Measurements from ENCODE around the gene MTSS2. TPM values are rescaled to one million over a fixed set of nuclear protein-coding genes. Genes with fewer than 3 reads are reported as not detected.
"Not testable (repeated sequence)": the region's sequence is repeated elsewhere in the genome, so short reads cannot be mapped to it uniquely, and the experiment has no call there.

The MTSS2 gene
- total RNA-seq, 2 donors from 2014 or later, result 0.82 to 1.8 TPM

DNA sequence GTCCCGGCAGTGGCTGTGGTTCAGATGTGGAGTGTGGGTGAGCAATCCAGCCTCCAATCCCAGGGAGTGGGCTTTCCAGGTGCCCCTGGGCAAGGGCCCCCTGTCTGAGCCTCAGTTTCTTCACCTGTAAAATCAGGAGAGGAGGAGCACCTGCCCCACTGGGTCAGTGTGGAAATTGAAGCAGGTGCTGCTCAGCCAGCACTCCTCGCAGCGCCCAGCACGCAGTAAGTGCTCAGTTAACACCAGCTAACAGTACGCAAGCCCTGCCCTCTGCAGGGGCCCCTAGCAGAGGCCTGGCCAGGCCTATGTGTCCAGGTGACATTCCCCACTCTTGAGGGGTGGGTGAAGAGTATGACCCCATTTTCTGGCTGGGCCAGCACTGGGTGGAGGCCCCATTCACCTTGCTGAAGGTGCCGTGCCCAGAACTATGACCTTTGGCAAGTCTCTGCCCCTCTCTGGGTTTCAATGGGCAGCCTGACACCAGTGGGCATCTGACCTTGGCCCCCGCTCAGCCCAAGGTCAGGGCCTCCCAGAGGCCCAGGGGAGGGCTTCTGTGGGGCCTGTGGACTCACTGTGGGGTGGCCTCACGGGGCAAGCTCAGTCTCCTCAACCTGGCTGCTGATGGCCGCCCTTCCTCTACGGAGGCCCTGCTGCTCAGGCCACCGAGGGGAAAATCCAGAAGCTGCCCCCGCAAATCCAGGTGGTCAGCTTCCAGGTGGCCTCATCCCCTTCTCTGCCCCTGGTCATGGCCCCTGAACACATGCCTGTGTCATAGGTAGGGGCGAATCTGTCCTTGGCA, 2.5 kb downstream of the MTSS2 start:
- H3K36me3 Mint-ChIP-seq, result no peaks in the 10 kb centered on the region
- no peak for DNase-seq (ENCODE audit: low spot score in 2 of 2)
- H3K27ac Mint-ChIP-seq, result no peak overlapping the region
- no peak for ATAC-seq
- H3K9me3 Mint-ChIP-seq, result no peaks in the 10 kb centered on the region

DNA sequence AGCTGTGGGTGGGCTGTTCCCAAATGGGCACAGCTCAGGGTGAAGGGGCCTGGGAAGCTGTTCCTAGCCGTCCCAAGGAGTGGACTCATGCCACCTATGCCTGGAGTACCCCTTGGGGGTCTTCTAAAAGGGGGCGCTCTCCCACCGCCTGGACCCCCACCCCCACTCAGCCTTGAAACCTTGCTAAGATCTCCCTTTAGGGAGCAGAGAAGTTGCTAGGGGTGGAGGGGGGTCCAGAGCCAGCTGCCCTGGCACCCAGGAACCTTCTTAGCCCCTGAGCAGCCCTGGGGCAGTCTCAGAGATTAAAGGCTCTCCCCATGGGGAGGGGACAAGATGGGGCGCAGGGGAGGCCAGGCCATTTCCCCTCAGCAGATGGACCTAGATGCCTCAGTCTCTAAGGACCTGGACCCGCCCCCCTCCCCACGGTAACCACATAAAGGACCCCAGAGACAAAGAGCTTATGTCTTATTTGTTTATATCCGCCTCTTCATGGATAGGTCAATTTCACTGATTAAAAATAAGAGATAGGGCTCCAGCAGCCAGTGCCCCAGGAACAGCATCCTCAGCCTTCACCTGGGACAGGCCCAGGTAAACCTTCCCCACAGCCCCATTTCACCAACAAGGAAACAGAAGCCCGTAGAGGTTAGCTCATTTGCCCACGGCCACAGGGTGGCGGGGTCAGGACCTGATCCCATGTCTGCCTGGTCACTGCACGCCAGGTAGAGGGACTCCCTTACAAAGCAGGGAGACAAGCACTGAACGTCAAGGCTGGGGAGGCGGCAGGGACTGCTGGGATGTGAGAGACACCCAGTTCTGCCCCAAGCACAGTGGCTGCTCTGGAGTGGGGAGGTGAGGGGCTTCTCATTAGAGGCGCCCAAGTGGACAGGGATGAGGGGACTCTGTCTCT, 3.4 kb downstream of the MTSS2 start:
- ATAC-seq, result no peak
- H3K27ac Mint-ChIP-seq, result no peak overlapping the region

DNA sequence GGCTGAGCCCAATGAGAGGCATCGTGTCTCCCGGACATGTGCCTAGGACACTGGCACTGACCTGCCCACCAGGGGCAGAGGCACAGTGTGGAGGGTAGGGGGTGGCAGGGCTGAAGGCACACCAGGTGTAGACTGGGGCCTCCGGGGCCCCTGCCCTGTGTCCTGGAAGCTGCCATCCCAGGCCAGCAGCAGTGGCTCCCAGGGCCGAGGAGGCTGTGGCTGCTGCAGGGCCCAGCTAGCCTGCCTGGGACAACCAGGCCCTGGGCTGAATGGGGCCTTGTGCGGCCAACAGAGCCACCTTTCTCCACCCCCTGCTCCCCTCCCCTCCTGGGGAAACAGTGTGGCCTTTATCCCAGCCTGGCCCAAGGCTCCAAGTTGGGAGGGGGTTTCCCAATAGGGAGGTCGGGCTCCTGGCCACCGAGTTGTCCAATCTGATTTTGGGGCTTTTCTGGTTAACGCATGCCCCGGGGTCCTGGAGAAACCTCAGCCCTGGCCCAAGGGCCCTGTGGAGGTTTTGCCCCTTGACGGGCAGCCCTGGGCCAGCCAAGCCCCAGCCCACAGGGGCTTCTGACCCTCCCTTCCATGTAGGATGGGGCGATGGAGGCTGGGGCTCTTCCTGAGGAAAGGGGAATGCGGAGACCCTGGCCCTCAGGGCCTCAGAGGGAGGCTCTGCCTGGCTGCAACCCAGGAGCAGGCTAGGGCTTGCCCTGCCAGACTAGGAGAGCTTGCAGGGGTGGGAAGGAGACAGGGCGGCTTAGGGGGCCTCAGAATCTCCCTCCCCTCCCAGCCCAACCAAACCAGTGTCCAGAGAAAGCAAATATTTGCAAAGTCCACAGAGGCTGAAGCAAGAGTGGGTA, 4.2 kb downstream of the MTSS2 start:
- no peaks in the 10 kb centered on the region for H3K9me3 Mint-ChIP-seq
- no peak for DNase-seq (ENCODE audit: low spot score in 2 of 2)
- H3K27ac Mint-ChIP-seq, result no peak overlapping the region
- H3K36me3 Mint-ChIP-seq, result no peaks in the 10 kb centered on the region
- no peak for ATAC-seq

More for the DNA sequence above, 3.4 kb downstream of the MTSS2 start:
- DNase-seq (ENCODE audit: low spot score in 2 of 2), result no peak
- Mint-ChIP-seq H3K36me3 (no peaks in the 10 kb centered on the region), H3K9me3 (no peaks in the 10 kb centered on the region)

DNA sequence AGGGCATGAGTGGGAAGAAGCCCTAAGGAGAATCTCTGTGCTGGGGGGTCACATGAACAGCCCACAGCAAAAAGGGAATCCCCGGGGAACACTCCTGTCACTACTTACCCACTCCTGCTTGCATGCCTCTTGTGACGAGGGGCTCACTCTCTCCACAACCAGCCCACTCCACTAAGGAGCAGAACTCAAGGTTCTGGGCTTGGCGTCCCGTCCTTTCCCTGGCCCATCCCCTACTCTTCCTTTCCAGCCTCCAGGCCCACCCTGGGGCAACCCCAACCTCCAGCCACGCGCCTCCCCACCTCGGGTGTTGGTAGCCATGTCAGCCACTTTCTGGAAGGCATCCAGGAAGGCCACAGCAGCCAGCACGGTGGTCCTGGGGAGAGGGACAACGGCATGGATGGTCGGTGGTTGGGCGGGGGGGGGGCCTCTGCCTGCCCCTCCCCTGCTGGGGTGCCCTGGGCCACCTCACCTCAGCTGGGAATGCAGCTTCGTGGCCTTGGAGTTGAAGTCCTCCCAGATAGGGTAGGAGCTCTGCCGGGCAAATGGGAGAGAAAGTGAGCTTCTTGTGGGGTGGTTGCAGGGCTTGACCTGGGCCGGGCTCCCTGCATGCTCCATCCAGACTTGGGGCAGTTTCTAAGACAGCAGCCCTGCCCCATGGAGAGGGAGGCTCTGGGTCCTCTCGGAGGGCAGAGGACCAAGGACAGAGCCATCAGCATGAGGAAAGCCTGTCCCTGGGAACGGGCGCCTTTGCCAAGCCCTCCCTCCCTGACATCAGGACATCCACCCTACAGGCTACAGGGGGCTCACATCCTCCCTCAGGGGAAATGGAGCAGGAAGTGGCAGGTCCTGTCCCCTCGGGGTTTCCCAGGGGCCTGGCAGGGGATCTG, 5.1 kb downstream of the MTSS2 start:
- Mint-ChIP-seq H3K27ac (peak overlapping the region in 1 of 2 donors; percentile 34), H3K36me3 (no peaks in the 10 kb centered on the region), H3K9me3 (no peaks in the 10 kb centered on the region)
- DNase-seq (ENCODE audit: low spot score in 2 of 2) (no peak), ATAC-seq (no peak)

DNA sequence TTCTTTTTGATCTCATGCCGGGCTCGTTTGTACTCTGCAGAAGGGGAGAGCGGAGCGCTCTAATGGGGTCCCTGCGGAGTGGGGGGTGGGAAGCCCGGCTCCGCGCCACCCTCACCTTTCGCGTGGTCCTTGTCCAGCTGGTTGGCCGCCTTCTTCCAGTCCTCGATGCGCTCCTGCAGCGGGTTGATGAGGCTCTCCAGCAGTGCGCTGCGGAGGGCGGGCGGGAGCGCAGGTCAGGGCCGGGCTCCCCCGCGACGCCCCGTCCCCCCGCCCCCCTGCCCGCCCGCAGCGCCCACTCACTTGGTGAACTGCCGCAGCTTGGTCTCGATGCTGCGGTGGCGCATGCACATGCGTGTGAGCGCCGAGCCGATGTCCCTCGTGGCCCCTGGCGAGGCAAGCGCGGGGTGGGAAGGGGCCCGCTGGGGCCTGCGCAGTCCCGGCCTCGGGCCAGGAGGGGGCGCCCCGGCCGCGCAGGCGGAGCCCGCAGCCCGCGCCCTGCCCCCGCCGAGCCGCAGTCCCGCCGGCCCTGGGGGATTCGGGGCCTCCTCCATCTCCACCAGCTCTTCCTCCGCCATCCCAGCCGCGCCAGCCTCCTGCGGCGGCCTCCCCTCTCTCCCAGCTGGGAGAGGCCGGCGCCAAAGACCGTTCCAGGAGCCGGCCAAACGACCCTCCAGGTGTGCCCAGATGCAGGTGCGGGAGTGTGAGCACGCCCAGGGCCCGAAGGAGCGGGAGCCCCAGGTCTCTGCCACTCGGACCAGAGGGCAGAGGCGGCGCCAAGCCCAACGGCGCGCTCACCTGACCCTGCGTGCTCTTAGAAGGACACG, 6.0 kb downstream of the MTSS2 start:
- Mint-ChIP-seq H3K27ac (peak overlapping the region in 1 of 2 donors; percentile 34), H3K9me3 (no peaks in the 10 kb centered on the region), H3K36me3 (no peaks in the 10 kb centered on the region)
- DNase-seq (ENCODE audit: low spot score in 2 of 2), result peak in 1 of 2 donors; percentile 43
- peak in 1 of 2 donors; percentile 44 for ATAC-seq

DNA sequence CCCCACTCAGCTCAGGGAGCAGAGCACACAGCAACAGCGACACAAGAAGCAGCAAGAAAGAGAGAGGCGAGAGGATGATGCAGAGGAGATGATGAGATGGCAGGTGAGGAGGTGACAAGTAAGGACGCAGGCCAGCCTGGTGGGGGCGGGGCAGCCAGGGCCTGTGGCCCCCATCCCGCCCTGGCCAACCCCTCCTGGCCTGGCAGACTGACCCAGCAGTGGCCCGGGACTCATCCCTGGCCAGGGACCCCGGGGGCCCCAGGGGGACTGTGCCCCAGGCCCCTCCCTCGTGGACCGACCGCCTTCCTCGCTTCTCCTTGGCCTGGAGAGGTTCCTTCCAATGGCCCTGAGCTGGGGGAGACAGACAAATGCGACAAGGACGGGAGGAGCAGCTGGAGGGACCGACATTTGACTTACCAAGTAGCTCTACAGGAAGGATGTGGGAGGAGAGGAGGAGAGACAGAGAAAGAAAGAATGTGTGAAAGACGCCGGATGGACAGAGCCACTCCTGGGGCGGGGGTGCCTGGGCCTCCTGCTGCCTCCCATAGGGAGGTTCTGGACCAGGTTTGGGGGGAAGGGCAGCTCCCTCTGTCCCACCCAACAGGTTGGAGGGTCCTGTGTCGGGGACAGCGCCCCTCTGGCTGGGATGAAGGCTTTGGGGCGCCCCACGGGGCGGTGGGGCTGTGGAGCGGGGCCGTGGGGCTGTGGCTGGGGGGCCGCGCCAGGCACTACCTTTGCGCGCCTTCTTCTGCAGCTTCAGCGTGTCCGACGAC, 6.8 kb downstream of the MTSS2 start:
- Mint-ChIP-seq H3K36me3 (no peaks in the 10 kb centered on the region), H3K27ac (no peak overlapping the region), H3K9me3 (no peaks in the 10 kb centered on the region)
- DNase-seq (ENCODE audit: low spot score in 2 of 2) (no peak), ATAC-seq (no peak)

DNA sequence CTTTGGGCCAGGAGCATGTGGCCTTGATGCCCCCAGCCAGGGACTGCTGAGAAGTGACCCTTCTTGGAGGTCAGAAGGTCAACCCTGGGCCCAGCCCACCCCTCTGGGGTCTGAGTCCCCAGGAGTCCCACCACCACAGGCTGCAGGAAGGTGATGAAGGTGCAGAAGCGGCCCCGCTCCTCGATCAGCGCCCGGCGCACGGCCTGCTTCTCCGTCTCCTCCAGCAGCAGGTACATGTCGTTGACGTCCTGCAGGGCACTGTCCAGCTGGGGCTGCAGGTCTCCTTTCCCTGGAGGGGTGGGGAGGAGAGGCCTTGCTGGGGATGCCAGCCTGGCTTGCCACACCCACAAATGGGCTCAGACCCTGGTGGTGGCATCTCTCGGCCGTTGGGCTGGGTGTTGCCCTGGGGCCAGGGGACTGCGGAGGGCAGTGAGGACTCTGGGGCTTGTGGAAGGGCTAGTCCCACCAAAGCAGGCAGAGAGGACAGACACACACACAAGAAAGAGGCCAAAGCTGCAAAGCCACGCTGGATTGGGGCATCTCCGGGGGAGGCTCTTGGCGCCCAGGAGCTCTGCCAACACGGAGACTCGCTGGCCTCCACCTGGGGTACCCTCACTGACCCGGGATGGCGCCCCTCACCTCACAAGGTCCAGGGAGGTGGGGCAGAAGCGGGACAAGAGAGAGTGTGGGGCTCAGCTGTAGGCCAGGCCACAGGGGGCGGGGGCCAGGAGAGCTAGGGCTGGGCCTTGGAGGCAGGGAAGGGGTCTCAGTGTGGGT, 7.5 kb downstream of the MTSS2 start:
- no peak for ATAC-seq
- Mint-ChIP-seq H3K9me3 (no peaks in the 10 kb centered on the region), H3K36me3 (no peaks in the 10 kb centered on the region), H3K27ac (no peak overlapping the region)
- DNase-seq (ENCODE audit: low spot score in 2 of 2), result no peak

DNA sequence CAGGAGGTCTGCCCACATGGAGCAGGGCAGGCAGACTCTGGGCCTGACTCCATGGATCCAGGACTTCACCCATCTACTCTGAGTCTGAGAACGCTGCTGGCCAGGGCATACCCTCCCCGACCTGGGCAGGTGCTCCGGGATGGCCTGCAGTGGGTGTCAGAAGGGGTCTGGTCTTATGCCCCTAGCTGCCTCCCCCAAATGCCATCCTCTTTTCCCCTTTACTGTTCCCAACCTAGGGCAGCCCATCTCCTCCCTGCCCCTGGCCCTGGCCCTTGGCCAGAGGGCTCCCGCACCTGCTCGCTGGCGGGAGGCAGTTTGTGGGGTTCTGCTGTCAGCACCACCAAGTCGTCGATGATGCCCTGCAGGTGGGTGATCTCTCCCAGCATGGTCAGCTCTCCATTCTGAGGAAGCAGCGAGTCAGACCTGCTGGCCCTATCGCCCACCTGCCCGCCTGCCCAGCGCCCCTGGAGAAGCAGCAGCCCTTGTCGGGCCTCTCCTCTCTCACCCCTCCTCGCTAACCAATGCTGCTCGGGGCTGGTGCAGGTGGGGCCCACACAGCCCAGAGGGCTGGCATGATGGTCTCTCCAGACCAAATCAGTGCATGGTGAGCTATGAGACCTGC, 8.2 kb downstream of the MTSS2 start:
- Mint-ChIP-seq H3K36me3 (no peaks in the 10 kb centered on the region), H3K27ac (no peak overlapping the region), H3K9me3 (no peaks in the 10 kb centered on the region)
- DNase-seq (ENCODE audit: low spot score in 2 of 2), result no peak
- no peak for ATAC-seq

DNA sequence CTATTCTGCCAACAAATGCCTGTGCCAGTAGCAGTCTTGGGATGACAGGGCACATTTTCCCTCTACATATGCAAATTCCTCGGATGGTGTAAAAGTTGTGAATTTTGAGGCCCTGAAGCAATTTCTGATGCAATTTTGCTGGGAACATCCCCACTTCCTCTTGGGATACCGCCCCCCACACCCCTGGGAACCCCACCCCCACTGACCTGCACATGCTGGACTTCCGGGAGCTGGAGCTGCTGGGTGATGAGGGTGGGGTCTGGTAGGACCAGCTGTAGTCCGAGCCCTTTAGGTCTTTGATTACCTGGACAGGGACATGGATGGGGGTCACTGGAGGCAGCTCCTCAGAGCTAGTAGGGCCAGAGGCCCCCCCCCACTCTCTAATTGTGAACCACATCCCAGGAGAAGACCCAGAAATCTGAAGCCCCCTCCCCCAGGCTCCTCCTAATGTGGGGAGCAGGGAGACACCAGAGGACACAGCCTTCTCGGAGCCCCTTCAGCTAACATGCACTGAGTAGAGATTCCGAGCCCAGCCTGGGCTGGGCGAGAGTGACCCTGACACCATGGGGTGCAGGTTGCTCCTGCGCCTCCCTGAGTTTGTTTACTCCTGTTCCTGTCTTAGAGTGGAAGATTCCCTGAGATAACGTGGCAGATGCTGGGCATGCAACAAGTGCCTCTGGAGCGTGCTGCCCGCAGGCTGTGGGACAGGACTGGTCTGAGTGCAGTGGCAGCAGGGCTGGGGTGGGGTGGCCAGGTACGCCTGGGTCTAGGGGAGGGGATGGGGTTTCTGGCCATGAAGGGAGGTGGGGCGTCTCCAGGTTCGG, 9.0 kb downstream of the MTSS2 start:
- no peak for DNase-seq (ENCODE audit: low spot score in 2 of 2)
- Mint-ChIP-seq H3K9me3 (no peaks in the 10 kb centered on the region), H3K36me3 (no peaks in the 10 kb centered on the region), H3K27ac (no peak overlapping the region)
- no peak for ATAC-seq

DNA sequence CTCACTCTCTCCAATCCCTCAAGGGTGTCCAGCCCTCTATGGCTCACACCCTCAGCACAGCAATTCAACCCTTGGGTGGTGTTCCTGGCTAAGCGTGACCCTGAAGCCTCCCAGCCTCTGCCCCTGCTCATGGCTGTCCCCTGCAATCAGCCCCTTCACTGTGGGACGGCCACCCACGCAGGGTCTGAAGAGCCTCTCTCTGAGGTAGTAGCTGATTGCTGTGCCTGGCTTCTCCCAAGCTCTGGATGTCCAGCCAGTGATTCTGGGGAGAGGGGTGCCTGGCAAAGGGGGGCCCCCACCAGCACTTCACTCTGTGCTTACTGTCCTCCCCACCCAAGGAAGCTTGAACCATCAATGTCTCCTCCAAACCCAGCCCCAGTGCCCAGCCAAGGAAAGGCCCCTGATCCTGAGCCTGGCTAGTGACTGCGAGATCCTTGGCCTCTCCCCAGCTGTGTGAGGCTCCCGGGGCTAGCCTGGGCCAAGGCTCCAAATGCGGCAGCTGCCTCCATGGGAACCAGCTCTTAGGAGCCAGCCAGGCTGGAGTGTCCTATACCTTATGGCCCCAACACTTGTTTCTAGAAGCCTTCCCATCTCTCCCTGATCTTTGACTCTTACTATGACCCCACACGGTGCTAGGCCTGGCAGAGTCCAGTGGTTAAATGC, 9.9 kb downstream of the MTSS2 start:
- no peak for ATAC-seq

DNA sequence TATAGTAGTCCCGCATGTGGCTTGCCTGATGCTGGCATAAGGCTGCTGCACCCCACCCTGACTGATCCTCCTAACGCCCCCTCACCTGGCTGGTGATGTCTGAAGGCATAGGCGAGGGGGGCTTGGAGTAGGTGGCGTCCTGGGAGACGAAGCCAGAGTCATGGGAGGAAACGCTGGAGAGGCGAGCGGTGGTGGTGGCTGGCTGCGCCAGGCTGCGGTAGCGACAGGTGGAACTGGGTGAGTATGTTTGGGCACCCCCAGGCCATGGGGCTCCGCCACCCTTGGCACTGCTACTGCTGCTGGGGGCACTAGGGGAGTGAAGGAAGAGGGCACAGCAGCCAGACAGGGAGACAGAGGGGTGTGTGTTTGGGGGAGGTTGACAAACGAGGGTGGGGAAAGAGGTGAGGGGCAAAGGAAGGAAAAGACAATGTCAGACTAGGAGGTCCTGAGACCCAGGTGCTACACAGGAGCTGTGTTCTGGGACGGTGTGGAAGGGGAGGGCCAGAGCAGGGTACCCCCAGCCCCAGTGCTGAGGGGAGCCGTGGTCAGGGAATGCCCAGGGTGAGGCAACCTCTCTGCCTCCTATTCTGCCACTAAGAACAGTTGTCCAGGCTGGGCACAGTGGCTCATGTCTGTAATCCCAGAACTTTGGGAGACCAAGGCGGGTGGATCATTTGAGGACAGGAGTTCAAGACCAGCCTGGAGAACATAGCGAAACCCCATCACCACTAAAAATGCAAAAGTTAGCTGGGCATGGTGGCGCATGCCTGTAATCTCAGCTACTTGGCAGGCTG, 11.4 kb downstream of the MTSS2 start:
- Mint-ChIP-seq H3K36me3 (no peaks in the 10 kb centered on the region), H3K27ac (no peak overlapping the region), H3K9me3 (no peaks in the 10 kb centered on the region)
- ATAC-seq (no peak), DNase-seq (ENCODE audit: low spot score in 2 of 2) (no peak)

More for the DNA sequence above, 9.9 kb downstream of the MTSS2 start:
- Mint-ChIP-seq H3K9me3 (no peaks in the 10 kb centered on the region), H3K36me3 (no peaks in the 10 kb centered on the region), H3K27ac (no peak overlapping the region)
- no peak for DNase-seq (ENCODE audit: low spot score in 2 of 2)

DNA sequence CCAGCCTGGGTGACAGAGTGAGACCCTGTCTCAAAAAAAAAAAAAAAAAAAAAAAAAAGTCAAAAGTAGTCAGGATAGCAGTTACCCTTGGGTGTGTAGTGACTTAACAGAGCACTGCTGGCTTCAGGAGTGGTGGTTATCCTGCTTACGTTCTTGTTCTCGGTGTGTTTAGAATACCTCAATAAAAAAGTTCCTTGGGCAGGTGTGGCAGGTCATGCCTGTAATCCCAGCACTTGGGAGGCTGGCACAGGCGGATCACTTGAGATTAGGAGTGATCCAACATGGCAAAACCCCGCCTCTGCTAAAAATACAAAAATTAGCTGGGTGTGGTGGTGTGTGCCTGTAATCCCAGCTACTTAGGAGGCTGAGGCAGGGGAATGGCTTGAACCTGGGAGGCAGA, 14.9 kb downstream of the MTSS2 start:
- not testable (repeated sequence) for H3K36me3 Mint-ChIP-seq

More for the DNA sequence above, 14.9 kb downstream of the MTSS2 start:
- H3K9me3 Mint-ChIP-seq; H3K27ac Mint-ChIP-seq; DNase-seq (ENCODE audit: low spot score in 2 of 2); ATAC-seq: not testable (repeated sequence)
